ENCODE results near the gene GYPE.

DNA sequence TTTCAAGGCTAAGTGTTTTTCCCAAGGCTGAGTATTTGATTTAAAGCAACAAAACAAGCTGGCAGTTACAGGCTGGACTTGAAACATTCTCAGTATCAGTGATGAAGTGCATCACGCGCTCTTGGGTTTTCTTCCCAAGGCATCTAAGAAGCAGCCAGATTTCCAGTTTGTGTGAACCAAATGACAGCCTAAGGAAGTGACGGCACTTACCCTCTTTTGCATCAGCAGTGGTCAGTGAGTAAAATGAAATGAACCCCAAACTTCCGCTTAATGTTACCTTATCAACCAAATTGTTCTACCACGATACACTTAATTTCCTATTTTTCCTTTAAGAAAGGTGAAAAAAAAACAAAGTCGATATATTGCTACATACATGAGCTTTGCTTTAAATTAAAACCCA, 15.8 kb upstream of the GYPE start:
- TF ChIP-seq CTCF (conservative IDR thresholded peaks at IDR 0.05 in 1 of 2, IDR thresholded peaks at IDR 0.05 in 1 of 2; ENCODE audit: extremely low read depth in 1 of 2, insufficient read depth in 1 of 2, low read depth in 1 of 2, low read length in 2 of 2) (no peak), EZH2 (IDR thresholded peaks at IDR 0.05; ENCODE audit: borderline replicate concordance, low read length) (no peak)

Data from mammary epithelial cell (primary cell).